NAMALWA (cell line): ENCODE results near the gene SPATC1L.
"Not testable (repeated sequence)": the region's sequence is repeated elsewhere in the genome, so short reads cannot be mapped to it uniquely, and the experiment has no call there.

Source experiments
- DNase-seq: peaks from one replicate; pipeline ENCODE4 v3.0.0-alpha.2; 2015; ENCODE audit warnings: low spot score

SPATC1L gene

DNA sequence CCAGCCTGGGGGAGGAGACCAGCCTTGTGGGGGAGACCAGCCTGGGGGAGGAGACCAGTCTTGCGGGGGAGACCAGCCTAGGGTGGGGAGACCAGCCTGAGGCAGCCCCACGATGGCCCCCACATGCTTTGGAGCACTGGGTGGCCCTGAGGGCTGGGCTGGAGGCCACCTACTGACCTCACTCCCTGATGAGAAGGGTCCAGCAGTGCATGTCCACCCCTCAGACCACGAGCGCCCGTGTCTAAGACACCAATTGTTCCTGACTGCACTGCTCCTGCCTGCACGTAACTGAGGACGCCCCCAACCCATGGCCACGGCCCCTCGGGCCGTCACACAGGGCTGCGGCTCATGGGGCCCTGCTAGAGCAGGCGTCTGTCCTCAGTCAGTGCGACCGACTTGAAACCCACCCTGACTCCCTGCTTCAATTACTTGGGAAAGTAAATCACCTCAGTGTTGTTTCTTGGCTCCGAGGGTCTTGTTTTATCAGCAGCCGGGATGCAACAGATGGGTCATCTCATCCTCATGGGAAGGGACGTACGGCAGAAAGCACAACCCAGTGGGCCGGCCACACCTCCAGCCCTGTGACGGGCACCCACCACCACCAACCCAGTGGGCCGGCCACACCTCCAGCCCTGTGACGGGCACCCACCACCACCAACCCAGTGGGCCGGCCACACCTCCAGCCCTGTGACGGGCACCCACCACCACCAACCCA is at the start of gene SPATC1L:
SPATC1L (minus strand) TSS at position 550 of the 715 bp plus-strand sequence. CDS start 1,643 bp downstream, outside the sequence.
- DNase-seq, result peak; percentile 51

DNA sequence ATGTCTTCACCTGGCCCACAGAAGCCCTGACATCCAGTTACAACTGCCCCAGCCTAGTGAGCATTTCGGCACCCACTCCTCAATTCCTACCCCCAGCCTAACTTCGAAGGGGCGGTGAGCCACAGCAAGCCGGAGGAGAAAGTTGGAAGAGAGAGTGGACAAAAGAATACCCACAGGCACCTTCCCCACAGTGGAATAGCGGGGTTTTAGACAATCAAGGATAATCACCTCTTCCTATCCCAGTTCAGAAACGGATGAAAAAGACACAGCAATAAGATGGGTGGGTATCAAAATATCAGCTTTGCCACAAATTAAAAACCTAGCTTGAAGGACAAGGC is 45.6 kb upstream of the SPATC1L start:
- no peak for DNase-seq

DNA sequence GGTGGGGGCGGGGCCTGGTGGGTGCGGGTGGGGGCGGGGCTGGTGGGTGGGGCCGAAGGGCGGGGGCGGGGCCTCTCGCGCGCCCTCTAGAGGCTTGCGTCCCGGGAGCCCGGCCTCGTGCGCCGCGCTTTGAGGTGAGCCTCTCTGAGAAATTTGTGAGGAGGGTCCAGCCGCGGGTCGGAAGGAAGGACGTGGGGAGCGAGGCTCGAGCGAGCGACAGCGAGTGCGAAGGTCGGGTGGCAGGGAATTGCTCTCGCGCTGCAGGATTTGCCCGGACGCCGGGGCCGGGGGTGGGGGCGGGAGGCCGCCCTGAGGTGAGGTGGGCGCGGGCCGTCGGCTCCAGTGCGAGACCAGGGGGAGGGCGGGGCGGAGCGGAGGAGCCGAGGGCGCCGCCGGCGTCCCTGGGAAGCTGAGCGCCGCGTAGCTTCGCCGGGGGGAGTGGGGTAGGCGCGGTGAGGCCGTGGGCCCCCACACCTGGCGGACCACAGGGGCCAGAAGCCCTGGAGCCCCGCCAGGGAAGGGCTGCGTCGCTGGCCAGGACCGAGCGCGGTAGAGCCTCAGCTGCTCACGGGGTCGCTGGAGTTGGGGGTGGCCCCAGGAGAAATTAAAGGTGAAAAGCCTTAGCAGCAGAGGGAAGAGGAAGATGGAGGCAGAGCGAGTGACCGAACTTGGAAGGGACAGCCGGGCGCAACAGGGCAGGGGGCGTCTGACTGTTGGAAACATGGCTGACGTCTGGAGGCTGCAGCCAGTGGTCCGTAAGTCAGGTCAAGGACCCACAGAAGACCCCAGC is 45.1 kb upstream of the SPATC1L start:
- no peak for DNase-seq

DNA sequence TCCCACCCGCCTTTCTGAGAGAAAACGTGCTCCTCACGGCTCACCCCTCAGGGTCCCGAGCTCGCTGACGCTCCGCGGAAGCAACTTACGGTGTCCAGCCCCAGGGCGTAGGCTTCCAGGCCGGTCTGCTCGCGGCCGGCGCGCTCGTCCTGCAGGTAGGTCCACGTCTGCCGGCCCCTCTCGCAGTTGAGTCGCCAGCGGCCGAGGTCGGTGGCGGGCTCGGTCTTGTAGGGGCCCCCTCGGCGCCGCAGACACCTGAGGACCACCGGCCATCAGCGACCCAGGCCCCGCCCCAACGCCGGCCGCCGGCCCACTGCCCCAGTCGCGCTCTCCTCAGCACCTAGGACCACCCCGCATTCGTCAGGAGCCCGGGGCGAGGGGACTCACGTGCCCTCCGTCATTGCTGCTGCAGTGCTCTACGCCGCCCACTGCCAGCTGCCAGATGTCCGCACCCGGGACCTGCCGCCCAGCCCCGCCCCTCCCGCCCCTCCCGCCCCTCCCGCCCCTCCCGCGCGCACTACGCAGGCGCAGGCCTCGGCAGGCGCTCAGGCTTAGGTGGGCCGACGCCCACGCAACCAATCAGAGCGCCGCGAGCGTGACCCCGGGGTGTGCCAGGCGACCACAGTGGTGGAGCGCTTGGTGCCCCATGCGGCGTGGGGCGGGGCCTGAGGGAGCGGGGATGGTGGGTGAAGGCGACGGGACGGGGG is 44.2 kb upstream of the SPATC1L start, which contains the start of gene LSS:
LSS (minus strand) TSS at position 430 of the 707 bp plus-strand sequence; CDS start at position 401, 29 bp downstream.
- DNase-seq, result peak; percentile 98

DNA sequence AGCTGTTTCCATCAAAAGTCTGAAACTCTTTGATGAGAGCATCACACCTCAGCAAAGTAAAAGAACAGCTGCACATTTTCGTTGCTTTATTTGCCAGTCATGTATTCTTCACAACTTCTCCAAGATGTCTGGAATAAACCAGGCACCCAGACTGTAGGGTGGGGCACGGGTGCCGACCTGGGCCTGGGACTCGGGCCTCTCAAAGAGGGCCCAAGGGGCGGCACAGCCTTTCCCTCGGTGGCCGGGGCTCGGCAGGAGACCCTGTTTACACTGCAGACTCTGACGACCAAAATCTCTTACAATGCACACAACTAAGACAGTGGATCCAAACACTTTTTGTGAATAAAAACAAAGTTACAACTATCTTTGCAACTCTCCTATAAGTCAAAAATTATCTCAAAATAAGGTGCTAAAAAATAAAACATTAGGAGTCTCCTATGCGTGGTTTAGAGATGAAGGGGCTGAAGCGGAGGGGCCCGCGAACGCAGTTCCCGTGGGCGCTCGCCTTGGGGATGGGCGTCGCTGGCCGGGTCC is 43.6 kb upstream of the SPATC1L start:
- peak; percentile 44 for DNase-seq

DNA sequence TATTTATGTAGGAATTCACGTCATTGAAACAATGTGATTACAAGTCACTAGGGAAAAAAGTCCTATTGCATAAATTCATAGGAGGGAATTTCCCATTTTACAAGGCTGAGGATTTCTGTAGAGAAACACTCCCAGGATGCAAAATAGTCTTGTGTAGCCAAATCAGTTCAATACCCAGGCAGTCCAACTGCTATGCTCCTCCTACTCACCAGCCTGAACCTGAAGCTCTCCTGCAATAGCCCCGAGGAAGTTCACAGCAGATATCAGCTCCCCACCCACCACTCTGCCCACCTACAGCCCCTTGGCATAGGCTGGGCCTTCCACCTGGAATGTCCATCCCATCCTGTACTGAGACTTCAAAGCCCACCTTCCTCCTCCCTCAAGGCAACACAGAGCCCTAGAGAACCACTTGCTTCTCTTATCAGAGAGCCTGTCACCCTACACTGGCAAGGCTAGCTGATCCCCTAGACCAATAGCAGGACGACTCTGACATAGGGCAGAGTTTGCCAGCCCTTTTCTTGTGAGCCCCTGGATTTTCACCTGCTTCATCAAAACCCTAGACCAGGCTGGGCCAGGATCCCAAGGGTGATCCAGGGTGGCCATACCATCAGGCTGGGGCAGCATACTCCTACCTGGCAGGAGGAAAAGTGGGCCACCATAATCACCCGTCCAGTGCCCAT is 42.8 kb upstream of the SPATC1L start:
- DNase-seq, result peak; percentile 68

DNA sequence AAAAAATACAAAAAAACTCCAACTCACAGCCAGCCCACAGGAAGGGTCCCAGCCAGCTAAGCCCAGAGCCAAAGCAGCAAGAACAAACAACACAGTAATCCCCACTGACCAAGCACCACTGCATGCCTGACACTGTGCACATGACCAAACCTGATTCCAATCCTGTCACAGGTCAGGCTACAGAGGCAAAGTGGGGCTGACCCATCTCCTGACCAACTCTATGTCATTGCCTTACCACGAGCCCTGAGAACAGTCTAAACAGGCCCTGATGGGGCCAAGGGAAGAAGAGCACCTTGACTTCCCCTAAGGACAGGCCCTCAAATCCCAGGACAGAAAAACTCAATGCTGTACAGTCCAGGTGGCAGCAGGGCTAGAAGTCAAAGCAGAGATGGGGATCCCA is 41.9 kb upstream of the SPATC1L start:
- DNase-seq, result no peak

DNA sequence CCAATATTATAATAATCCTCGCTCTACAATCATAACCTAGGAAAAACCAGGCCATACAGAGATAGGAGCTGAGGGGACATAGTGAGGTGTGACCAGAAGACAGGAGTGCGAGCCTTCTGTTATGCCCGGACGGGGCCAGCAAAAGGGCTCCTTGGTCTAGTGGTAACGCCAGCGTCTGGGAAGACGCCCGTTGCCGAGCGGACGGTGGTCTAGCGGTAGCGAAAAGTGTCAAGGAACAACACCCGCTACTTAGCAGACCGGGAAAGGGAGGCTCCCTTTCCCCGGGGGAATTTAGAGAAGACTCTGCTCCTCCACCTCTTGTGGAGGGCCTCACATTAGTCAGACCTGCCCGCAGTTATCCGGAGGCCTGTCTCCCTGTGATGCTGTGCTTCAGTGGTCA is 39.4 kb upstream of the SPATC1L start:
- DNase-seq, result not testable (repeated sequence)

DNA sequence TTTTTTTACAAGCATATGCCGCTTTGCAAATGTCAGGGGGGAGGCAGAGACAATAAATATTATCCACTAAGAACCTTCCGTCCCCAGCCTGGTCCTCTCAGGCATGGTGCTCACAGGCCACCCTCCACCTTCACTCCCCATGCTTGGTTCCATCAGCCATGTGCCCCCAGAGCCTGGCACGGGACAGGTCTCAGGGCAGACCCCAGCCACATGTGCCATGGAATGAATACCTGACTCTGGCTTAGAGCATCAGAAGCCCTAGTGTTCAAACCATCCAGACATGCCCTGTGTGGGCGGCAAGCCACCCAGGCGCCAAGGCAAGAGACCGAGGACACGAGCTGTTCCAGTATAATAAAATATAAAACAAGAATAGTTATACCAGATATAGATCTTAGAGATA is 39.0 kb upstream of the SPATC1L start:
- DNase-seq, result no peak

DNA sequence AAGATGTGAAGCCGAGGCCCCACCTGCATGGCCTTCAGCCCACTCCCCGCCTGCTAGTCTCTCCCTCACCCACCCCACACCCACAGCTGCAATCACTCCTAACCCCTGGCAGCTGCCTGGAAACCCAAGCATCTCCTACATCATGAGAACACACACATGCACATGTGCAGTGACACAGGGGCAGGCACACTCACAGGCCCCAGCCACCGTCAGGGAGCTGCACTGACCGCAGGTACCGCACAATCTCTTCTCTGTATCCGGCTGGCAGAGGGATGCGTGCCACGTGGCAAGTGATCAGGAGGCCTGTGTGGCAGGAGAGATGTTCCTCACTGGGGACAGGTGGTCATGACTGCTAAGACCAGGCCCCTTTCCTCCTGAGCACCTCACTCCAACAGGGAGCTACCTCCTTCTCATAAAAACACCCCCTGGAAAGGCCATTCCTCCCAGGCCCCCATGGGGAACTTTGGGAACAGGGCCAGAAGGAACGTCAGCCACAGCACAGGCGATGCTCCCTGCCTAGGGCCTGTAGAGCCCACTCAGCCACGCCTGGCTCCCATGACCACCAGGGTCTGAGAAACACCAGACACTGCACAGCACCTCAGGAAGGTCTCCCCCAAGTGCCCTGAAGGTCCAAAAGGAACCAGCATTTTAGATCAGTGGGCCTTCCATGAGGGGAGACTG is 38.3 kb upstream of the SPATC1L start:
- no peak for DNase-seq

DNA sequence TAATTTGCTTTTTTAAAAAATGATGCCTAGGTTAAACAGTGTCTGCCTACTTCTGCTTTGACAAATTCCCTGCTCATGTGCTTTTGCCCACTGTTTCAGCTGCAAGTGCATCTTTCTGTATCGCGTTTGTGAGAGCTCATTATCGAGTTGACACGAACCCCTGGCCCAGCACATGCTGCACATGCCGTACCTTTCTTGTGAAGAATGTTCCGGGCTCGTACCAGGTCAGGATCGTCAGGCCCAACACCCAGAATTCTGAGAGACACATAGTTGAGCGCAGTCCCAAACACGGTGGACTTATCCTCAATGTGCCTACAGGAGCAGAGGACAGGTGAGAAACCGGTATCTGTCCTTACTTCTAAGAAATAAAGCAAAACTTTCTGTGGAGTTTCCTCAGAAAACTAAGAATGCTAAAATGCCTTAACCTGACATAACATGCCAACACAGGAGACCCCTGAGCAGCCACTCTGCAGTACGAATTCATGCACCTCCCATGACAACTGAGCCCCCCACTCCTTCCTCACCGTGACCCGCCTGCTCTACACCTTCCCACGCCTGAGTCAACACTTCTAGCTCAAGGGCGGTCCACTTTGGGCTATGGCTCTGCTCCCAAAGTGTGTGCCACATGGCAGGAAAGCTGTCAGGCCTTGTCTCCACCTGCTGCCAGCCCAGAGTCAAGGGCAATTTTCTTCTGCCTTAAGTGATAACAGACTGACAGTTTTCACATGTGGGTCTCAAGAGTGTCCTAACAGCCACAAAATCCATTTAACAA is 37.6 kb upstream of the SPATC1L start:
- DNase-seq, result no peak

DNA sequence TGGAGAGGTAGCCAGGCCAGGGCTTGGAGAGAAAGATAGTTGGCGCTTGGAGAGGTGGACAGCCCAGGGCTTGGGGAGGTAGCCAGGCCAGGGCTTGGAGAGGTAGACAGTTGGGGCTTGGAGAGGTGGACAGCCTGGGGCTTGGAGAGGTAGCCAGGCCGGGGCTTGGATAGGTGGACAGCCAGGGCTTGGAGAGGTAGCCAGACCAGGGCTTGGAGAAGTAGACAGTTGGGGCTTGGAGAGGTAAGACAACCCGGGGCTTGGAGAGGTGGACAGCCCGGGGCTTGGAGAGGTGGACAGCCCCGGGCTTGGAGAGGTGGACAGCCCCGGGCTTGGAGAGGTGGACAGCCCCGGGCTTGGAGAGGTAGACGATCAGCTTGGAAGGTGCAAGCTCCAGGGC is 36.6 kb upstream of the SPATC1L start:
- DNase-seq, result no peak

DNA sequence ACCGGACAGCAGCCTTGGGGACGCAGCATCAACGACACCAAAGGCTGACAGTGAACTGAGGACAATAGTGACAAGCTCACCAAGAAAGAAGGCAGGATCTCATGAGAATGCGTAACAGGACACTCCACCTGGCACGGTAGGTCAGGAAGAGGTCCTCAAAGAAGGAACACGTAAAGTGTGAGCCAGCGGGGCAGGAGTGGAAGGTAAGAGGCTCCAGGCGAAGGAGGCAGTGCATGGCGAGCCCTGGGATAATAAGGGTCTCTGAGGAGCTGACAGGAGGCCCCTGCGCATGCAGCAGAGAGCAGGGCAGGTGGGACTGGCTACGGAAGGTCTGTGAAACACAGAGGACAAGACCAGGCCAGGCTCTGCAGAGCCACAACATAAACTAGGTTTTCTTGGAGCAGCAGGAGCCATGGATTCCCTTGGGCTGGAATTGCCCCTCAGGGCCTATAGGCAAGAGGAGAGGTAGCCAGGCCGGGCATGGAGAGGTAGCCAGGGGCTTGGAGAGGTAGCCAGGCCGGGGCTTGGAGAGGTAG is 36.1 kb upstream of the SPATC1L start:
- DNase-seq, result no peak

DNA sequence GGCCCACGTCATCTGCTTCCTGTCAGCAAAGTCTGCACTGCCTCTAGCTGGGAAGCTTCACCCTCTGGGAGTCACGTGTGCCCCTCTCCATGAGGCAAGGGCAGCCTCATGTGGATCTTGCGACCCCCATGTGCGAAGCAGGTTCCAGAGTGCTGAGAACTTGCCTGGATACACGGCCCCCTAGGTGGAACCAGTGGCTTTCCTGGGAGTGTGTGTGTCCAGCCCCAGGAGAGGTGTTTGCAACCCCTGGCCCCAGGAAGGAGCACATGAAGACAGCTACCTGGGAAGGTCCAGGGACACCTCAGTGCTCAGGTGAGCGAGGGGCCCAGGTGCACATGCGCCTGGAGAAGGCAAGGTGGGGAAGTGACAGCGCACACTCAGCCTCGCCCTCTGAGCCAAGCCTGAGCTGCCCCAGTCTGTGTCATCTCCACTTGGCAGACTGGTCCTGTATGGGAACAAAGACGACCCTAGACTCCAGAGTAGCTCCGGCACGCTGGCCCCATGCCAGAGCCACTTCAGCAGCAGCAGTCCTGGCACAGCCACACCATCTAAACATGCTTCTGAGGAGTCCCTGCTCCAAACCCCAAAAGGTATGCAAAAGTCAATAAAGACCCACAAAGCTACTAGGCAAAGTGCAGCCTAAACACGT is 35.5 kb upstream of the SPATC1L start:
- DNase-seq, result no peak

DNA sequence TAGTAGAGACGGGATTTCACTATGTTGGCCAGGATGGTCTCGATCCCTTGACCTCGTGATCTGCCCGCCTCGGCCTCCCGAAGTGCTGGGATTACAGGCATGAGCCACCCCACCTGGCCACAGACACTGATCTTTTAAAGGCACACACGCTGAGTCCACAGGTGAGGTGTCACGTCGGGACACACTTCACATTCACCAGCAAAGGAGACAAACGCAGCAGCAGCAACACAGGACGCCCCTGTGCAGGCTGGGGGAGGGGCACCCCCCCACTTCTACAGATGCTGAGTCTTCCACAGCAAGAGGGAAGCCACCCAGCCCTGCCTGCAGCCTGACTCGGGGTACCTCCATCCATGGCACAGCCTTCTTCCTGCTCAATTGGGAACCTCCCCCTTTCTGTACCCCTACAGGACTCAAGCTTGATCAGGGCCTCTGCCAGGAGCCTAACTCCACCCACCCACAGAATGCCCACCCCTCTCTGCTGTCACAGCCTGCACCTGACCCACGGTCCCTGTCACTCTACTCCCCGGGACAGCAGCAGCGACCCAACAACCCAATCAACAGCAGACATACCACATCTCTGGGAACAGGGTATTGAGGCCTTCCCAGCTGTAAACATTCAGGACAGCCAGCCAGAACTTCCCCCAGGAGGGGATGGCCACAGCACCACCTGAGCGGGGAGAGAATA is 34.8 kb upstream of the SPATC1L start:
- no peak for DNase-seq

DNA sequence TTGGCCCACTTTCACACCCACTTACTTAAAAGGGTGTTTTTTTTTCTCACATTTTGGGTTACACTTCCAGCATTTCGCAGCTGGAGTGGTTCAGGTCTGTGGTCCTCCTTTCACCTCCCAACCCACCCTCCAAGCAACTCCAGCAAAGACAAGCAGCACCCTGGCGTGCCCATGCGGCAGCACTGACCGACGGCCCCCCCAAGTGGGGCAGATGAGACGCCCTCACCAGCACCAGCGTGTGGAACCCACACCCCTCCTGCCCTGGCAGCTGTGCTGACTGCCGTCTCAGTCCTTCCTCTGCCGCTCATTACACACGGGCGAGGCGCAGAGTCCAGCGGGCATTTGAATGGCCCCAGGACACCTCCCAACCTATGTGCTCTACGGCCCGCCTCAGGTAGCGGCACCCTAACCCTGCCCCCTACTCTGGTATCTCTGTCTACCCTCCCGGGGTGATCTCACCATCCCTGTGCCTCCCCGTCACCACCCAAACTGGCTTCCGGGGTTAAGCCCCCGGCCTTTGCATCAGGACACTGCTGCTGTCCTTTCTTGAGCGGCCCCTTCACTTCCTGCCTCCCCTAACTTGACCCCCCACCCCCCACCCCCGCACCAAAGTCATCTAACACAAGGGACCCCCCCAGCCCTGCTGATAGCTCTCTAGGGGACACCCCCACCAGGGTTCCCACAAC is 33.4 kb upstream of the SPATC1L start:
- no peak for DNase-seq

DNA sequence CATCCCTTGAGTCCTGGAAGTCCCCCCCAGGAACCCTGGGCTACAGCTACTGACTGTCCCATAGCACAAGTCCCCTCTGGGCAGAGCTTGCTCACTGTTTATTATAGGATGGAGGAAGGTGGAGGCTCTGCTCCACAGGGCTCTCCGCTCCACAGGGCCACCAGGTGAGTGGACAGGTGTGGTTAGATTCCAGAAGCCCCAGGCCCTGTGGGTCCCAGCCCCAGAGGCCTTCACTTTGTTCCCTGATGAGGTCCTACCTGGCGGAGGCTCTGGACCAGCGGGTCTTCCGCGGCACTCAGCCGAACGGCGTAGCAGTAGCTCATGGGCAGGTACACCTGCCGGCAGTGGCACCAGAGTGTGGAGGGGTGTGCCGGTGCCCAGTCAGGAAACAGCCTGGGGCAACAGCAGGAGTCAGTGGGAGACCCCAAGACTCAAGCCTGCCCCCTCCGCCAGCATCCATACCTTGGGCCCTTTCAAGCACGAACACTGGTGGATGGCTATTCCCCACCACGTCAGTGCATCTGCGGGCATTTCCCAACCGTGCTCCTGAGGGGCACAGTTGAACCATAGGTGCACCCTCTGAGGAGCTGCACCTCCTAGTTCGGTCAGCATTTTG is 32.0 kb upstream of the SPATC1L start:
- no peak for DNase-seq

DNA sequence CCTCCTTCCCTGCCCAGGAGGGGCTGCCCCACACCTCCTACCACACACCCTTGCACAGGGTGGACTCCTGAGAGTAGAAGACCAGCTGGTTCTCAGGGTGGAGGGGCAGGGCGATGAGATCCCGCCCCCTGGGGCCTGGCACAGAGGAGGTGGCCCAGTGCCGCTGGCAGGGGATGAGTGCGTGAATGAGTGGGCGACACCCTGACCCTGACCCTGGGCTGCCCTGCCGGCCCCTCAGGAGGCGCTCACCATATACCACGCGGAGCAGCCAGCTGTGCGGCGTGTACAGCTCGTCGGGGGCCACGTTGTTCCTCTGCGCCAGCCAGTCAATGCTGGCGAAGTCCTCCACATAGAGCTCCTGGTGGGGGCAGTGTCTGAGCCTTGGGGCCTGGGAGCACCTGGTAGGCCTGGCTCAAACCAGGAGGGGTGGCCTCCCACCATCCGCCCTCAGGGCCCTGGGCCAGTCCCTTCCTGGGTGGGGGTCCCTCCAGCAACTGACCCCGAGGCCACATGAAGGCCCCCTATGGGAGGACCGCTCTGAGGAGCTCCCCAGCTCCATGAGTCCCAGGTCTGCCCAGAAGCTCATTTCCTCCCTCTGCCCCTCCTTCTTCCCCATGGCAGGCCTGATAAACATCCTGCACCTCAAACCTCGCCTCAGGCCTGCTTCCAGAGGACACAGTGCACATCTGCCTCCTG is 31.3 kb upstream of the SPATC1L start:
- no peak for DNase-seq
